GM19452 (cell line): ENCODE results near the gene GABRR3.
"Not testable (repeated sequence)": the region's sequence is repeated elsewhere in the genome, so short reads cannot be mapped to it uniquely, and the experiment has no call there.

ENCODE experiments used
- ATAC-seq: cut with Tn5 transposase; IDR thresholded peaks from one replicate; pipeline ENCODE4 v1.9.1; 2021; ENCODE audit not compliant: unreplicated experiment

Gene GABRR3

DNA sequence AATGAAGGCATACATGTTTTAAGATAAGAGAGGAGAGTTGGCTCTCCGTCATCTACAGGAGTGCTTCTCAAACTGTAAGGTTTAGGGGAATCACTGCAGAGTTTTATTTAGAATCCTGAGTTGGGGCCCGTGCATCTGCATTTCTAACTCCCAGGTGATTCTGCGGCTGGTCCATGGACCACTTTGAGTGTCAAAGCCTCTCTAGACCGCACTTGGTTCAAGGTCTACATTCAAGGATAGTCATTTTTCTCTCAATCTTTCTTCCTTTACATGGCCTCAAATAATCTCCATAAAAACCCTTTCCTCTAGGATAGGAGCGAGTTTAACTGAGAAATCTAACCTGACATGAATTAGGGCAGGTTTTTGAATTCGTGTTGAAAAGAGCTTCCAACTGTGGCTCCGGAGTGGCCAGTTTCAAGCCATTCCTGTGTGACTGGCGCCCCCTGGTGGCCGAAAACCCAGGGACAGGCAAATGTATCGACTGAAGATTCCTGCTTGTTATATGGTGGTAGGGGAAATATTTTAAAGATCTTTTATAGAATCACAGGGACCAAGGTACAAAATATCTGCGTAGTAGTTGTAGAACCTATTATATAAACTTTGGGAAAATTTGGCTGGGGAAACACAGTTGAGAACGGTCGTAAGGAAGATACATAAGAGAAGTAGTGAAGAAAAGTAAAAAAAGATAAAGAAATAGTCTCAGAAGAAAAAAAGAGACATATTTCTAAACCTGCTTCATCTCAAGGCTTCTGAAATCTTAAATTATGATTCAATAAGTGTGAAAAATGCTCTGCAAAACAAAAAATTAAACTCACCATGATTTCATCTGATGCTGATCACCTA is 11.9 kb downstream of the GABRR3 start:
- ATAC-seq = peak; percentile 62

DNA sequence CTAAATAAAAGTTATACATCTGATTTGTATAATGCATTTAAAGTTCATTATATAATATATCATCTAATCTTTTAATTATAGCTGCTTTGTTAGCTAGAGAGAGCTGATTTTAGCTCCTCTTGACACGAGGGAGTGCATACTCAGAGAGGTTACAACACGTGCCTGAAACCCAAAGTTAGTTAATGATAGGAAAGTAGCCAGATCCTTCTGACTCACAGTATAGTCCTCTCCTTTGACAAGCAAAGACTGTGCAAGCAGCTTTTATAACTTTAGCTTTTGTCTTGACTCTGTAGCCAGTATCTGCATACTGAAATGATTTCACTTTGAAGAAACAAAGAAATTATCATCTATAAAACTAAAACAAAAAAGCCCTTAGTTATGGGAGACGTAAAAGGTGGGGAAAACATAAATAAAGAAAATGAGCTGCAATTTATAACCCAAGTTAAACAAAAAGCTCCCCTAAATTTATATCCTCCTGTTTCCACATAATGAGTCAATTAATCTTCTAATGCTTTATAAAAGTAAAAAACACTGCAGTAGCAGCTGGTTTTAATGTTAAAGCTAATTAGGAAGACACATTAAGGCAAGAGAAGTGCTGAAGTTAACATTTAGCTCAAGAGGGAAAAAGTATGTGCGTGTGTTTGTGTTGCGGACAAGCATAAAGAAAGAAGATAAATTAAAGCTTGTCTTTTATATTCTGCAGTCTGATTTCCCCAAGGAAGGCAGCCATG is 13.1 kb downstream of the GABRR3 start:
- no peak for ATAC-seq

DNA sequence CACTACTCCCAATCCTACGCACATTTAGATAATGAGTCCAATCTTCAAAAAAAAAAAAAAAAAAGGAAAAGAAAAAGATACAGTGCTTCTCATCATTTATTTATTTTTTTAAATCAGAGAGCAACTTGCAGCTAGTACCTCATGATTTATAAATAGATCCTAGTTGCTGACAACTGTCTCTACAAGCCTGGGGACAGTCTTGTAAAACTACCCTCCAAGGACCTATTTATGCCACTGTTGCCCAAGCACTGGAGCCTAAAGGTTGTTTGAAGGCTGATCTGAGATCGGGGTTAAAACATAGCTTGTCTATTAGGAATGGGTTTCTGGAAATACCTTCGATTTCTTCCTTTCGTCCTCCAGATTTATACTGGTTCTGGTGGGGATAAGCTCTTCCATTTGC is 14.7 kb downstream of the GABRR3 start:
- ATAC-seq = no peak

DNA sequence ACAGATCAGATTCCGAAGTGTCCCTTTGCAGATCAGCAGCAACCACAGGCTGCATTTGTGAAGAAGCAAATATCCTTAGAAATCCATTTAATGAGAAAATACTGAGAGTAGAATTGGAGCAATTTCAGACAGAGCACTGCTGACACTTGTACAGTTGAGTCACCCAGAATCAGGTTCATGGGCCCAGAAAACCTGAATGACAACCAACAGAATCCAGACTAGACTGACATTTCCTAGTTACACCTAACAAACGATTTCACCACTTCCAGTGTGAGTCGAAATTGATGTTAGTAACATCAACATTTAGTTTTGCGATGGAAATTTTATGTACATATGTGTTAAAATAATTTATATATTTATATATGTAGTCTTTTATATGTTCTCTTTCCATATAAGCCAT is 16.8 kb downstream of the GABRR3 start:
- no peak for ATAC-seq

DNA sequence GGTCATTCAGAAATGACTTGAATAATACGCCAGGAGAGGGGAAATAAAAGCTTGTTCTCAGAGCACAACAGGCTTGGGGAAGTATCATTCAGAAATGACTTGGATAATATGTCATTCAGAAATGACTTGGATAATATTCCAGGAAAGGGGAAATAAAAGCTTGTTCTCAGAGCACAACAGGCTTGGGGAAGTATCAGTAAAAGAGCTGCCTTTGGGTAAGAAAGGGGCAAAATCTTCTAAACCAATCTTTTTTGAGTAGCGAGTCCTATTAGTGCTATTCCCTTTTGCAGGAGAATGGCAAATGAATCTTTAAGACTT is 20.9 kb downstream of the GABRR3 start:
- no peak for ATAC-seq

DNA sequence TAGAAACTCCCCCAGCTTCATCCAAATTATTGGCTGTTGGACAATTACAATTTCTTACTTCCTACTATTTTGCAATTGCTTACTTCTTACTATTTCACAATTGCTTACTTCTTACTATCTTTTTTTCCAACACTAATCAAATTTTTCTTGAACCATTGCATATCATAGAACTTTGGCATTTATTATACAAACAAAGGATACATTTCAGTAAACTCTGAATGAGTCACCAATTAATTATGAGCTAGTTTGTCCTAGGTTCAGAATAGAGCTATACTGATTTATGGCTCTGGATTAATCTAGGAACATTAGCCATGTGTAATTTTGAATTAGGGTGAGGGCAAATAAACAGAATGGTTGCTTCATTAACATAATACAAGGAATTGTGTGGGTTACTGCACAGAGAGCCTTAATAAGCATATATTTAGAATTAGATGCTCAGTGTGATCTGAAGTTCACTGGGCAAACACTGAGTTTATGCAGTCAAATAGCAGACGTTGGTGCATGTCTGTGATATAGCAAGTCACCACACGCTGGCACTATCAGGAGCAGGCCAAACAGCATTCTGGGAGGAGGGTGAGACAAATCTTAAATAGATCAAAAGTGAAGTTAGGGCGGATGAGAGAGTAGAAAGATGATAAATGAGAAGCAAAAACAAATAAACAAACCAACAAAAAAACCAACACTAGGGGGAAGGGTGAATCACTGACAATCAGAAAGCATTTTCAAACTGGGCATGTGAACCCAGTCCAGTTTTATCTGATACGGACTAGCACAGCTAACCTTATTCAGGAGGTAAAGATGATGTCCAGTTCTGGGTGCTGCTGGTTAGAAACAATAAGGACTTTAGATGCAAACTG is 21.5 kb downstream of the GABRR3 start:
- ATAC-seq = no peak

DNA sequence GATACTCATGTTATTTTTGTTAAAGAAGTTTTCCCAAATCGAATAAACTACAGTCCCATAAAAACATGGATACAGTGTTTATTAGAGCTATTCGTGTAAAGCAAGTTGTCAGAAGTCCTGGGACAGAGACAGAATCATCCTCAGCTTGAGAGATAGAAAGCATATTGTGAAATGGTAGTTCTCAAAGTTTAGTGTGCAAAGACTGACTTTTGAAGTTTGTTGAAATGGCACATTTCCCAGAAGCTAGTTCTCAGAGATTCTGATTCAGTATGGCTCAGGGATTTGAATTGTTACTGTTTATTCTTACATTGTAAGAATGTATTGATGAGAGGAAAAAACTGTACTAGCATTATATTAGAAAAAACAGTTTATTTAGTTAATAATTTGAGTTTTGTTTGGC is 22.1 kb downstream of the GABRR3 start:
- no peak for ATAC-seq

DNA sequence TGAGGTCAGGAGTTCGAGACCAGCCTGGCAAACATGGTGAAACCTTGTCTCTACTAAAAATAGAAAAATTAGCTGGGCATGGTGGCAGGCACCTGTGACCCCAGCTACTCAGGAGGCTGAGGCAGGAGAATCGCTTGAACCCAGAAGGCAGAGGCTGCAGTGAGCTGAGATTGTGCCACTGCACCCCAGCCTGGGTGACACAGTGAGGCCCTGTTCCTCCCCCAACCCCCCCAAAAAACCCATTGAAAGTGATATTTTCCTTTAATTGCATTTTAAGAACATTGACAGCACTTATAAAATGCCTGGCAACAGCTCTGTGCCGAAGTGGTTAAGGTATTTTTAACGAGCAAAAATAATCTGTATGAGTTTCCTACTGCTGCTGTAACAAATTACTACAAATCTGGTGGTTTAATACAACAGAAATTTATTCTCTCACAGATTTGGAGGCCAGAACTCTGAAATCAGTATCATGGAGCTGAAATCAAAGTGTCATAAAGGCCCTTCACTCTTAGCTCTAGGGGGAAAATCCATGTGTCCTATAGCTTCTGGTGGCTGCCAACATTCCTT is 24.1 kb downstream of the GABRR3 start:
- ATAC-seq = not testable (repeated sequence)

DNA sequence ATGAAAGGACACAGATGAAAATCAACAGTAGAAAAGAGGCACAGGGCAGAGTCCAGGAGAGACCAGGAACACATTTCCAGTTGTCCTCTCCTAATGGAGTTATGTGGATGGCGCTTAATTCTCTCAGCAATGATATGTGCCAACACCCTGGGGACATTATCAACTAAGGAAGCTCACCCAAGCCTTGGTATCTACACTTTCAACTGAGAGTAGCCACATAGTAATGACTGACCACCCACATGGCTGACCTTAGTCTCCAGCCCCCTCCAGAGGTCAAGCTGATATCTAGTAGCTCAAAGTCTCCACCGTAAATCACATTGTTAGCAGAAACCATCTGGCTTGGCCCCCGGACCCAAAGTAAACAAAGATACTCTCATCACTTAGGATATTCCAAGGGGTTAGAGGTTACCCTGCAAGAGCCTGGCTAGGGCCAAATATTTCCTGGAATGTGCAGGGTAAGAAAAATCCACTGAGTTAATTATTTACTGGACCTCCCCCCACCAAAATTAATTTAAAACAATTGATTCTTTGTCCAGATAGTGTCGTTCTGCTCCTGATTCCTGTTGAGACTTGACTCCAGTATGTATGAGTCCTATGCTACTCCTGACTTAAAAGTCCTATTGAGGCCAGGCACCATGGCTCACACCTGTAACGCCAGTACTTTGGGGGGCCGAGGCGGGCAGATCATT is 24.8 kb downstream of the GABRR3 start:
- no peak for ATAC-seq

DNA sequence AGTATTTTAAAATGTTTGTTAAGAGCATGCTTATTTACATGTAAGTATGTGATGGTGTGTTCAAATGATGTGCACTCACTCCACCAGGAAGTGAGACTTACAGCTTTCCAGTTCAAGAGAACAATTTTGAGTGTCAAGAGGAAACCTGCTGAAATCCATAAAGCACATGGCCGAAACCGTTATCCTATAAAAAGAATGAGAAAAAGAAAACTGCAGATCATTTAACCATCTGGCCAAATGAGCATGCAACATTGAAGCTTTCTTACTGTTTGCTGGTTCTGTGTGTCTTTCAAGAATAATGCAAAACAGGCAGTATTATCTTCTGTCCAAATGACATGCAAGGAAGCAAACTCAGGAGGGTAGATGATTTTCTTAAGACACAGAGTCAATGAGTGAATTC is 26.3 kb downstream of the GABRR3 start:
- ATAC-seq = peak; percentile 69

DNA sequence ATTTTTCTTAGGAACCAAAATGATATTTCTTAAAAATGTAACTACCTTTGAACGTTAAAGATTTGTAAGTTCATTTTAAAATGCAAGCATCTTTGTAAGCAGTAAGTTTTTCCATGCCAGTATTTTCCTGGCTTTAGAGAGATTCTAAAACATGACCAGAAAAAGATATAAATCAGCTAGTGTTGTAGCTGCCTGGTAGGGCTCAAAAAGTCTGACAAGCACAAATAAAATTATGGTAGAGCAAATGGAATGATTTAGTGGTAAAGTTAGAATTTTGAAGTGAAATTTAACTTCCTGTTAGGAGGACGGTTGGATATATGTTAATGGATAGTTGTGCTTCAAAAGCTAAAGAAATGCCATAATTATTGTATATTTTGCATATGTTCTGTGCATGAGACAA is 29.7 kb downstream of the GABRR3 start:
- no peak for ATAC-seq

DNA sequence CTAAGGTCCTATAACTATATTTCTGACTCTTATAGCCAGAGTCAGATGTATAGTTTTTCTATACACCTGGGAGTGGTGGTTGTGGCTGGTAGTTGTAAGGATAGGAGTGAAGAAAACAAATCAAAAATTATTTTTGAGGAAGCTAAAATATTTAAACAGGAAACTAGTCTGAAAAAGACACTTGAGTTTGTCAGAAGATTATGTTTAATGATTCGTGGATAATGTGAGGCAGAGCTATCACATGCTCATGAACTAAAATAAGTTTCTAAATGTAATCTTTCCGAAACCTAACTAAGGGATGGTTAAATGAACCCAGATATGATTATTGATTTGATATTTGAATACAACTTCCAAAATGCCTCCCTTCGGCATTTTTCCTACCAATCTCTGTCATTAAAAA is 30.4 kb downstream of the GABRR3 start:
- no peak for ATAC-seq

DNA sequence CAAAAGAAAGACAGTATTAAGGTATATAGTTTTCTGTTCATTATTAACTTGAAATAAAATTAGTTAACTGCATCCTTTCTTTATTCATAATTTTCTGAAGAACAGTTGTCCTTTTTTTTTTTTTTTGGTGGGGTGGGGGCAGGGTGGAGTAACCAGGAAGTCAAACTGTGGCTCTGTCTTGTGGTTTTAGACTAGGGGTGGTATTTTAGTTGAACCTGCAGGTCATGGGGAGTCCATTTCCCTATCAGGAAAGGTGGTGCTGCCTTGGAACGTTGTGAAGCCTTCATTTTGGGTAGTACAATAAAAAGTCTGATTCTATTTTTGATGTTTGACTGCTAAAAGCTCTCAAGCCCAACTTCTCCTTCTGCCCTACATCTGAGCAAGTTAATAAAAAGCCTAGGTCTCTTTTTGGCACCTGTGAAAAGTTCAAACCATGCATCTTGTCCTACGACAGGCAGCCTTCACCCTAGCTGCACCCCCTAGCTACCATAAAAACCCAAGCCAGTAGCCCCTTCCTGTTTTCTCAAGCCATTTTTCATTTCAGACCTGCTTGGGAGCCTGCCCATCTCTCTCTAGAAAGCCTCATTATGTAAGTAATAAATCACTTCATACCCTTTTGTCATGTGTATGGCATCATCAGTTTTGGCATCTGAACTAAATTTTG is 31.7 kb downstream of the GABRR3 start:
- ATAC-seq = peak; percentile 81

DNA sequence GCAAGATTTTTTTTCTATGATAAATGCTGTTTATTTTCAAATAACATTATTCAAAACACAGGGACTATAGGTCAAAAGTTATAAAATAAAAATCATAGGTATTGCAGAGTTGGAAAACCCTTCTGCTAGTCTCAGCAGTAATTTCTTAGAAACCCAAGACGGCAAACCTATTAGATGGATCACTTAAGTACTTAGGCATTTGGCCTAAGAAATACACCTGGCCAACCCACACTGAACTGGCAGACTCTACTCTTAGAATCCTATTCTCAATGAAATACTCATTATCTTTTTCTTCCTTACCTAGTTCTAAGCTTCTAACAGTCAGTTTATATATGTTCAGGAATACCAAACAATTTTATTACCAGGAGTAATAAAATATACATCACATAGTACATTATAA is 32.4 kb downstream of the GABRR3 start:
- no peak for ATAC-seq

DNA sequence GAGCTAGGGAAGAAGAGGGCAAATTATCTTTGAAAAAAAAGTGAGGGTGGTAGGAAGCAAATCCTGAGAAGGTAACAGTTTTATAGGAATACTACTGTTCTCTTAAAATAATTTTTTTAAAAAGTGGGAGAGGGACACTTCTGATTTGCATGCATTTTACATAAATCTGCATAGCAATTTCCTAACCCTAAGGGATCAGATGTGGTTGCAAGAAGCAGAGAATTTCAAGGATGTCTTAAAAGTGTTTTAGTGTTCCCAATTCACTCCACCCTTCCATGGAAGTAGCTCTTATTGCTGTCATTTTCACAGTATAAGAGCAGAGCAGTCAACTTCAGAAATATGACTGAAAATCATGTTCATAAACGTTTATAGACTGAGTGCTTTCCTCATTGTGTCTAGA is 35.1 kb downstream of the GABRR3 start:
- ATAC-seq = no peak

DNA sequence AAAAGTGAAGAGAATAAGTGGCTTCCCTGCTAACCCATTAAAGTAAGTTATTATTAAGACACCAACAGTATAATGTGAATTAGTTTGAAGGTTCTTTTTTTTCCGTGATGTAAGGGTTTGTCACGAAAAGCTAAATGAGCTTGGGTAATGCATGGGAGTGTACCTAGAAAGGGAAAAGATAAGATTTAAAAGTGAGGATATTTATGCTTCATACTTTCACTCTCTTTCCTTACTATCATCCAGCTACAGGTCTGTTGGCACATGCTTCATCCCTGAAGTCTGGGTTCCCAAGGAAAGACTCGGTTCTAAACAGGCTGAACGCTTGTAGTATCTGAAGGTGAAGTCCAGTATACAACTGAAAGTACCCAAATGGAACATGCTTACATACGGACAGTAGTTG is 36.0 kb downstream of the GABRR3 start:
- no peak for ATAC-seq

DNA sequence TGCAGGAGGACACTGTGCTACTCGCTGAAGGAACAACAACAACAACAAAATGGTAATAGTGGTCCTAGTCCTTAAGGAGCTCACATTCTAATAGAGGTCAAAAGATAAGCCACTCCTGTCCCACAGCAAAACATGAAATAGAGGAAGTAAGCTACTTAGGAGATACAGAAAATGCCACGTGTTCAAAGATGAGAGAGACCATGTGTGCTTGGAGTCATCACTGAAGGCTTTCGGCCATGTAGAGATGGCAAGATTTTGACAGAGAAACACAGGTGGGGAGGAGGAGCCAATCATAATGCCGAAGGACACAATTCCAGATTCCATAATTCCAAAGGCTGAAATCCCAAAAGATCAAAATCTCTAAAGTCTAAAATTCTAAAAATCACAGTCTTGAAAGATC is 38.1 kb downstream of the GABRR3 start:
- ATAC-seq = no peak

DNA sequence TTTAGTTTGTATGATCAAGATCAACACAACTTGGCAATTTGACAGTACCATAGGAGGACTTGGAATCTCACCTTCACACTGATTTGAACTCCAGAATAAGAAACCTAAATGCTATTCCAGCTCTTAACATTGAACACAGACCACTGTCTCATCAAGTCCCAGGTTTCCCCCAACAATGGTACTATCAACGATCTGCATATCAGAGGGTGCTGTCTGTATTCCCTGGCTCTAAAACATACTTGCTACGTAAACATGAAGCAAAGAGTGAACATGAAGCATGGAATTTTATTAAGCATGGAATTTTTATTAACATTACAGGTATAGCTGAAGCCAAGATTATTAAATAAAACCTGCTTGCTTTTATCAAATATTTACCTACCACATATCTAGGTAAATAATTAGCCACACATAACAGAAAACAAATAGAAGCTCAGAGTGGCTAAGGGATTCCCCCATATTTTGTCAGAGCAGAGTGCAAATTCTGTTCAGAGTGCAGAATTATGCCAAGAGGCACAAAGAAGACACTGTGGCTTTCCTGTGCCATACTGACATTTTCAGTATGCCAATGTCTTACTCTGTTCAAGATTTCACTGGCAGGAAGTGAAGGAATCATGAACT is 40.7 kb downstream of the GABRR3 start:
- ATAC-seq = no peak

DNA sequence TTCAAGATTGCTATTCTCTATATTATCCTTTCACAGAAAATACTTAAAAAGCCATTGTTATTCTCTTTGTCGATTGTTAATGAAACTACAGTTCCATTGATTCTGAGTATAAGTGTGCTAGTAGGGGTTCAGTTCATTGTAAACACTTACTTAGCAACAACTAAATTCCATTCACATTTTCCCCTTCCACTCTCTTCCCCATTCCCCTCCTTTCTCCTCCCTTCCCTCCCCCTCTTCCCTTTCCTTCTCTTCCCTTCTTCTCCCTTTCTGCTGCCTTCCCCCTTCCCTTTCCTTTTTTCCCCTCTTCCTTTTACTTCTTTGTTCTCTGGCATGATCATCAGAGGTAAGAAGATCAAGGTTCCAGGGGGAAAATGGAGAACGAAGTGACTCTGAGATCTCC is 41.6 kb downstream of the GABRR3 start:
- ATAC-seq = no peak
